IMR-90 (cell line): ENCODE data around the gene SIX5. TPM values are rescaled to one million over a fixed set of nuclear protein-coding genes. Genes with fewer than 3 reads are reported as not detected.

Source experiments
- BHLHE40 ChIP-seq: fragments of 150-350 bp; IDR thresholded peaks from 2 replicates; pipeline ENCODE4 v1.6.1; 2016; ENCODE audit warnings: mild to moderate bottlenecking, low read depth, low read length
- MXI1 ChIP-seq: IDR thresholded peaks from 2 replicates; pipeline ENCODE4 v1.6.1; 2012; ENCODE audit warnings: low read depth, mild to moderate bottlenecking, low read length, moderate library complexity, borderline replicate concordance
- RAD21 ChIP-seq: IDR thresholded peaks from 2 replicates; pipeline ENCODE4 v1.6.1; 2012; ENCODE audit warnings: low read length, improper control_type of control experiment
- RFX5 ChIP-seq: IDR thresholded peaks from 2 replicates; pipeline ENCODE4 v1.8.0; 2012; ENCODE audit warnings: low read depth, mild to moderate bottlenecking, low read length, moderate library complexity
- polyA plus RNA-seq, 3 experiments: library from polyadenylated mRNA; depleted of rRNA; stranded (reverse); fragments of >200 nt; gene quantifications; 2 replicates each; pipeline ENCODE4 v1.2.3, GENCODE V29; 2012; ENCODE audit warnings: low replicate concordance in 1 of 3
- total RNA-seq: library from RNA; depleted of rRNA; stranded (reverse); fragments of >200 nt; gene quantifications from 2 replicates; pipeline ENCODE4 v1.2.3, GENCODE V29; 2012

The SIX5 gene
- total and polyA plus RNA-seq, 2 of the 4 experiments (the other 2 are of a cell fraction): 0.90 to 15.5 TPM

GRCh38 chr19:45717131-45717982 is 51.7 kb downstream of the SIX5 start (continued):
- no peak for TF ChIP-seq RAD21
- TF ChIP-seq RFX5: no peak
- TF ChIP-seq MXI1: peak; percentile 44; the same call in 1 of the 2 replicates
- TF ChIP-seq BHLHE40: peak; percentile 91
